ENCODE results near the gene CCDC192. TPM values are rescaled to one million over a fixed set of nuclear protein-coding genes. Genes with fewer than 3 reads are reported as not detected.

CCDC192 gene
- total and polyA plus RNA-seq, 4 donors, result 0.50 to 1.6 (median 1.0) TPM

DNA sequence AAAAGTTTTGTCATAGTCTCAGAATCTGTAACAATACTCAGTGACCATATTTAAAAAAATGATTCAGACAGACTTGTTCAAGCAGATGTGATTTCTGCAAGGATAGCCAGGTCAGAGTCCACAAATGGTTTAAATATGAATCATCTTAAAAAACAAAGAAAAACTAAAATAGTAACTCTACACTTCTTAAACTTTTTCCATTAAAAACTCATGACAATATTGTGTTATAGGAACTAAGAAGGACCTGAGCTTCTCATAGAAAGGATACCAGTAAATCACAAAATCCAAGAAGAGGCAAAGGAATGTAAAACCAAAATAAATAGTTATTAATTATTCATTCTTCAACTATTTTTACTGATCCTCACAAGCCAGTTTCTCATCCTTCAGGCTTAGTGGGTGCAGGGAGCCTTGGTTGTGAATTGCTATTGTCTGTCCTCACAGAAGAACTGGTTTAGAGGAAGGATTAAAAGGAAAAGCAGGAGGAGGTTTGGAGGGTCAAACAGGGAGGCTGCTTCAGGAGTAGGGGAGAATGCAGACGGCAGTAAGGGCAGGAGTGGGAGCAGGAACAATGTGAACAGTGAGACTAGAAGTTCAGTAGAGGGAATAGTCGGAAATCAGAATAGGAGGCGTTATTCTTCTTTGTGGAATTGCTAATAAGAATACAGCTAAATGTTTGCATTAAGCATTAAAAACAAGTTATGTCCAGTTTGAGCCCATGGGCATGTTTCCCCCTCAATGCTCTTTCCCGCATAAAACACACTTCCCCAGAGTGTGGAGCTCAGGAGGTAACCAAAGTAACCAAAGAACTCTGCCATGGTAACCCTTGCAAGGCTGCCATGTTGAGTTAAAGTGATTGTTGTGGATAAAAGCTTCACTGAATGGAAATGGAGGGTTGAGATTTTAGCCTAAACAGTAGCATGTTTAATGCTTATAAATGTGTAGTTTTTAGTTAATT, 110.7 kb downstream of the CCDC192 start:
- no peaks in the 10 kb centered on the region for H3K4me1 ChIP-seq (ENCODE audit: control insufficient read depth, insufficient read depth, low read length)
- peak in 2 of 6 donors; percentile 9 to 43 for DNase-seq (ENCODE audit: low read depth in 4 of 6, low spot score in 6 of 6)
- H3K27ac ChIP-seq (ENCODE audit: low read depth, low read length), result no peak overlapping the region
- H3K4me3 ChIP-seq (ENCODE audit: low read depth, low read length), result no peak overlapping the region
- WGBS (ENCODE audit: insufficient coverage), result no CpG with 5 or more reads among the region's 4 CpGs
- no peaks in the 10 kb centered on the region for H3K36me3 ChIP-seq (ENCODE audit: control insufficient read depth, insufficient read depth, low read length)
- H3K9me3 ChIP-seq (ENCODE audit: control insufficient read depth, insufficient read depth, low read length), result no peaks in the 10 kb centered on the region
- H3K27me3 ChIP-seq (ENCODE audit: control insufficient read depth, insufficient read depth, low read length), result no peaks in the 10 kb centered on the region

DNA sequence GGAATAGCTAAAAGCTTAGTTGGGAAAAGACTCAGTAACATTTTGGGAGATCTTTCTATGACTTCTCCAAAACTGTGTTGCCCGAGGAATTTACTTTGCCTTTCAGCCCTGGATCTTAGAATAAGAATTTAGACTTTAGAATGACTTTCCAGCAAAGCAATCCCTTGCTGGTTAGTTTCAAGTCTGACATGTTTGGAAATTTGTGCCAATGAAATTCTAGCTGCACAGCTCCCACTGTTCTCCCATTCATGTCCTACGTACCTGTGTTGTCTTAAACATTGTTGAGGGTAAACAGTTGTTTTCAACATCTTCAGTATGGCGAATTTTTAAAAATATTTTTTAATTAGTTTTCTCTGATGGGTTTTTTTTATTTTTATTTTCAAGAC, 111.4 kb downstream of the CCDC192 start:
- WGBS (ENCODE audit: insufficient coverage), result no CpG with 5 or more reads among the region's 3 CpGs
- no peak for DNase-seq (ENCODE audit: low read depth in 4 of 6, low spot score in 6 of 6)
- no peak overlapping the region for H3K4me3 ChIP-seq (ENCODE audit: low read depth, low read length)
- no peaks in the 10 kb centered on the region for H3K27me3 ChIP-seq (ENCODE audit: control insufficient read depth, insufficient read depth, low read length)
- H3K36me3 ChIP-seq (ENCODE audit: control insufficient read depth, insufficient read depth, low read length), result no peaks in the 10 kb centered on the region
- no peaks in the 10 kb centered on the region for H3K9me3 ChIP-seq (ENCODE audit: control insufficient read depth, insufficient read depth, low read length)
- no peak overlapping the region for H3K27ac ChIP-seq (ENCODE audit: low read depth, low read length)
- H3K4me1 ChIP-seq (ENCODE audit: control insufficient read depth, insufficient read depth, low read length), result no peaks in the 10 kb centered on the region

DNA sequence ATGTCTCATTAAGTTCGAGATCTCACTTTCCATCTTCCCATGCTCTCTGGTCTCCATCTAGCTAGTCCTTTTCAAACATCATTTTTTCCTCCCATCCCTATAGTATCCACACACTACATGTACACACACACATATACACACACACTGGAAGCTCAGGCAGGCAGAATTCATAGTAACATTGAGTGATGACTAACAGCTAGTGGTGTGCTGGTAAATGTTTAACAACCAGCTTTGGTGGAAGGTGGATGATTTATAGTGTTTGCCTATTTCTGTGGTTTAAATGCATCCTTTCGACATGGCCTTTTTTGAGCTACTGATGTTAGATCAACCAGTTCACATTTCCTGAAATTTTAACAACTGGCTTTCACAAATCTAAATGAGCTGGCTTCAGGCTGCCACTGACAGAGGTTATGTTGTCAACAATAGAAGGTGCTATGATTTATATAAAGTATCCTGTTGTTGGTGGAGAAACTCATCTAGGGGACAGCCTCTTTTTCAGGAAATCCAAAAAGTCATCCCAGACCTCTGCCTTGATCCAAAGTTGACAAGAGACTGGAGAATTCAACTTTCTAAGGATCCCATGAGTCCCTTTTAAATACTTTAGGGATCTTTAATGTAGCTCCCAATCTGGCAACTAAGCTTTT, 117.8 kb downstream of the CCDC192 start:
- WGBS (ENCODE audit: insufficient coverage), result no CpG with 5 or more reads among the region's 2 CpGs
- Histone ChIP-seq H3K27ac (ENCODE audit: low read depth, low read length) (no peak overlapping the region), H3K4me3 (ENCODE audit: low read depth, low read length) (no peak overlapping the region), H3K9me3 (ENCODE audit: control insufficient read depth, insufficient read depth, low read length) (no peaks in the 10 kb centered on the region), H3K36me3 (ENCODE audit: control insufficient read depth, insufficient read depth, low read length) (no peaks in the 10 kb centered on the region), H3K27me3 (ENCODE audit: control insufficient read depth, insufficient read depth, low read length) (no peaks in the 10 kb centered on the region), H3K4me1 (ENCODE audit: control insufficient read depth, insufficient read depth, low read length) (no peaks in the 10 kb centered on the region)
- DNase-seq (ENCODE audit: low read depth in 4 of 6, low spot score in 6 of 6), result no peak

DNA sequence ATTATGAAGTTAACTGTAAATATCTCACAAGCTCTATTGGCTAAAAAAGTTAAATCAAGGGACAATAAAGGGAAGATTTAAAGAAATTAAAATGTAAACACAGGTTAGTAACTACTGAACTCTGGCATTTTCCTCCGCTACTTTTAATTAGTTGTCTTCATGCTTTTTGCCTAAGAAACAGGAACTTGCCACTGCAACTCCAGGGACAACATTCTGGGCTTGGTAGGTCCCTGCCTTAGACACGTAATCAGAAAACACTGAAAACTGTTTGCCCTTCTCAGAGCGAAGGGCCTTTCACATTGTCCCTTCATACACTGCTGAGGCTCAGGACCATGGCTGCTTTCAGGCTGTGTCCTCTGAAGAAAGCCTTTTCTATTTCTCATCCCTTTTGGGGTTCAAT, 118.7 kb downstream of the CCDC192 start:
- WGBS (ENCODE audit: insufficient coverage), result 85% methylated on average over 3 of the region's 3 CpGs
- DNase-seq (ENCODE audit: low read depth in 4 of 6, low spot score in 6 of 6), result no peak
- H3K27ac ChIP-seq (ENCODE audit: low read depth, low read length), result no peak overlapping the region

DNA sequence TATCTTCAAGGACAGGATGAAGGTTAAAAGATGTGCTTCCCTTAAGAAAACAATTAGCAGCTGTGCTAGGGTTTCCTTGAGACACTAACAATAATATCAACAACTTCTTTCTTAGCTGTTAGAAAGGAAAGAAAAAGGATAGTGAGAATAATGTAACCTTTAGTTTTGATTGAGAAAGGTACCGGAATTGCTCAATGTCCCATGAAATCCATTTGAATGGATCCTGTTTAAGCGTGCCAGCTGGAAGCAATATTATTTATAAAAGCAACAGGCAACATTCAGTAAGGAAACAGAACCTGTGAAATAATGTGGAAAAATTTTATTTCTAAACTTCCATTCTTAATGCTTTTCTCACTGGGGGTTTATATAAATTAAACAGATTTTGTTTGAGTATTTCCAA, 120.9 kb downstream of the CCDC192 start:
- peak in 2 of 6 donors; percentile 32 to 33 for DNase-seq (ENCODE audit: low read depth in 4 of 6, low spot score in 6 of 6)
- Histone ChIP-seq H3K4me1 (ENCODE audit: control insufficient read depth, insufficient read depth, low read length) (no peaks in the 10 kb centered on the region), H3K4me3 (ENCODE audit: low read depth, low read length) (no peak overlapping the region), H3K27ac (ENCODE audit: low read depth, low read length) (no peak overlapping the region), H3K9me3 (ENCODE audit: control insufficient read depth, insufficient read depth, low read length) (no peaks in the 10 kb centered on the region), H3K27me3 (ENCODE audit: control insufficient read depth, insufficient read depth, low read length) (no peaks in the 10 kb centered on the region), H3K36me3 (ENCODE audit: control insufficient read depth, insufficient read depth, low read length) (no peaks in the 10 kb centered on the region)
- WGBS (ENCODE audit: insufficient coverage), result no CpG with 5 or more reads among the region's 2 CpGs

More for the DNA sequence above, 118.7 kb downstream of the CCDC192 start:
- H3K27me3 ChIP-seq (ENCODE audit: control insufficient read depth, insufficient read depth, low read length), result no peaks in the 10 kb centered on the region
- H3K4me1 ChIP-seq (ENCODE audit: control insufficient read depth, insufficient read depth, low read length), result no peaks in the 10 kb centered on the region
- no peaks in the 10 kb centered on the region for H3K36me3 ChIP-seq (ENCODE audit: control insufficient read depth, insufficient read depth, low read length)
- no peaks in the 10 kb centered on the region for H3K9me3 ChIP-seq (ENCODE audit: control insufficient read depth, insufficient read depth, low read length)
- no peak overlapping the region for H3K4me3 ChIP-seq (ENCODE audit: low read depth, low read length)

DNA sequence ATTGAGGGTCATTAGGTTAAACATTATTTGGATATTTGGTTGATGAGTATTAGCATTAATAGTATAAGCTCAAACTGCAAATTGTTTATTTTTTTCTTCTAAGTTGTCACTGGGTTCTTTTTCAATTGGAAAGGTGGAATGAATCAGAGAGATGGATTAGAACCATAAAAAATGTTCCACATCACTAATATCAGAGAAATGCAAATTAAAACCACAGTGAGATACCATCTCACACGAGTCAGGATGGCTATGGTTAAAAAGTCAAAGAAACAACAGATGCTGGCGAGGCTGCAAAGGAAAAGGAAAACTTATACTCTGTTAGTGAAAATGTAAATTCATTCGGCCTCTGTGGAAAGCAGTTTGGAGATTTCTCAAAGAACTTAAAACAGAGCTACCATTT, 122.8 kb downstream of the CCDC192 start:
- no peak for DNase-seq (ENCODE audit: low read depth in 4 of 6, low spot score in 6 of 6)
- Histone ChIP-seq H3K4me3 (ENCODE audit: low read depth, low read length) (no peak overlapping the region), H3K9me3 (ENCODE audit: control insufficient read depth, insufficient read depth, low read length) (no peaks in the 10 kb centered on the region), H3K36me3 (ENCODE audit: control insufficient read depth, insufficient read depth, low read length) (no peaks in the 10 kb centered on the region), H3K4me1 (ENCODE audit: control insufficient read depth, insufficient read depth, low read length) (no peaks in the 10 kb centered on the region), H3K27ac (ENCODE audit: low read depth, low read length) (no peak overlapping the region), H3K27me3 (ENCODE audit: control insufficient read depth, insufficient read depth, low read length) (no peaks in the 10 kb centered on the region)
- no CpG with 5 or more reads among the region's 3 CpGs for WGBS (ENCODE audit: insufficient coverage)

DNA sequence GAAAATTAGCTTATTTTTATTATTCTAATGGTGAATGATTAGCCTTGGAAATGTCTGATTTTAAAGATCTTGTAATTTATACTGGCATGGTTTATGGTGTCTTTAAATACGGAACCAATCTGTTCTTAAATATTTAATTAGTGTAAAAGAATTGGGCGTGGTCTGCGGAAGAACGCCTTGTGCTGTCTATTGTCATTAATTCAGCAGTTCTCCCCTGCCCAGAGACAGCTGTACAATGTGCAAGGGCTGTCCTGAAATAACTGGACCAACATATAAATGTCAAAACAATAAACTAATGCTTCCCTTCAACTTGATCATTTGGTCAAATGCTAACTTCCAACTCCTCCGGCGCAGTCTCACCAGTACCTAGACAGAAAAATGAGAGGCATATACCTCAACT, 124.3 kb downstream of the CCDC192 start:
- Histone ChIP-seq H3K27ac (ENCODE audit: low read depth, low read length) (no peak overlapping the region), H3K36me3 (ENCODE audit: control insufficient read depth, insufficient read depth, low read length) (no peaks in the 10 kb centered on the region), H3K4me1 (ENCODE audit: control insufficient read depth, insufficient read depth, low read length) (no peaks in the 10 kb centered on the region), H3K27me3 (ENCODE audit: control insufficient read depth, insufficient read depth, low read length) (no peaks in the 10 kb centered on the region), H3K4me3 (ENCODE audit: low read depth, low read length) (no peak overlapping the region), H3K9me3 (ENCODE audit: control insufficient read depth, insufficient read depth, low read length) (no peaks in the 10 kb centered on the region)
- DNase-seq (ENCODE audit: low read depth in 4 of 6, low spot score in 6 of 6), result no peak
- 93% methylated on average over 2 of the region's 6 CpGs for WGBS (ENCODE audit: insufficient coverage)

DNA sequence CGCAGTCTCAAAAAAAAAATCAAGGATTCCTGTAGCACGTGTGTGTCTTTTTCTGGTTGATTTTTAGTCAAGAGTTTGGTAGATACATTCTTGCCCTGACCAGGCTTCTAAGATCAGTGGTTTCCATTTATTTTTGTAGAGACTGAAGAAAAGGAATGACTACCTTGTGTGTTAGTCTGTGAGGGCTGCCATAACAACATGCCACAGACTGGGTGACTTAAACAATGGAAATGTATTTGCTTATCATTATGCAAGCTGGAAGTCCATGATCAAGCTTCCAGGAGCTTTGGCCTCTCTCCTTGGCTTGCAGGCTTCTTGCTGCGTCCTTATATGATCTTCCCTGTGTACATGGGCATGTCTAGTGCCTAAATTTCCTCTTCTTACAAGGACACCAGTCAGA, 127.0 kb downstream of the CCDC192 start:
- no peaks in the 10 kb centered on the region for H3K4me1 ChIP-seq (ENCODE audit: control insufficient read depth, insufficient read depth, low read length)
- 96% methylated on average over 3 of the region's 3 CpGs for WGBS (ENCODE audit: insufficient coverage)
- H3K9me3 ChIP-seq (ENCODE audit: control insufficient read depth, insufficient read depth, low read length), result no peaks in the 10 kb centered on the region
- H3K36me3 ChIP-seq (ENCODE audit: control insufficient read depth, insufficient read depth, low read length), result no peaks in the 10 kb centered on the region
- no peak for DNase-seq (ENCODE audit: low read depth in 4 of 6, low spot score in 6 of 6)
- H3K27ac ChIP-seq (ENCODE audit: low read depth, low read length), result no peak overlapping the region
- H3K4me3 ChIP-seq (ENCODE audit: low read depth, low read length), result no peak overlapping the region
- no peaks in the 10 kb centered on the region for H3K27me3 ChIP-seq (ENCODE audit: control insufficient read depth, insufficient read depth, low read length)

DNA sequence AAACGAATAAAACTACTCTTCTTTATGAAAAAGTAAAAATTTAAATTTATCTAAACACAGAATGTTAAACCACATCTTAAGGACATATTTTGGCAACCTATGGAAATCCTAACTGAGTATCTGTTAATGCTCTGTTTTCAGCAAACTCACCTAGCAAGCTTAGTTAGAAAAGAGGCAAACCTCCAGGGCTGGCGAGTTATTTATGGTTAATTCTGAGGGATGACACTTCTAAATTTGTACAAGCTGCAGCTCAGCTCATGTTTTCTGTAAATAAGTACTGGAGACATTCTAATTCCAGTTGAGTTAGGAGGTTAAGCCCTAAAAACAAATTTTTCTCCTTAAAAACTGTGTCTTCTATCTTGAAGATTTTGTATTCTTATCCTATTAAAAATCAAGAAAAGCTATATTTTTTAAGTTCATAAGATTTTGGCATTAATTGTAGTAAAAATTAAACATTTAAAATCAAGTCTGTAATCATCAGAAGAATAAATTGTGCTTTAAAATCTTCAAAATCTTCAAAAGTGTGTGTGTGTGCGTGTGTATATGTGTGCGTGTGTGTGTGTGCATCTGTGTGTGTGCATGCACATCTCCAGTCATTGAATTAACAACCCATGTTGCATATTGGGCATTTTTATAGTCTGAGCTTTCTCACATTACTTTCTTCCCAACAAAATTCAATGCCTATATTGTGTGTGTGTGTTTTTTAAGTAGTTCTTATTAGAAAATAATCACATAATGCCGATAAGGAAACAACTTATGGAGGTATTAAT, 127.8 kb downstream of the CCDC192 start:
- Histone ChIP-seq H3K4me3 (ENCODE audit: low read depth, low read length) (no peak overlapping the region), H3K9me3 (ENCODE audit: control insufficient read depth, insufficient read depth, low read length) (peaks cover 1% of the 10 kb centered on the region), H3K4me1 (ENCODE audit: control insufficient read depth, insufficient read depth, low read length) (no peaks in the 10 kb centered on the region), H3K27me3 (ENCODE audit: control insufficient read depth, insufficient read depth, low read length) (no peaks in the 10 kb centered on the region), H3K36me3 (ENCODE audit: control insufficient read depth, insufficient read depth, low read length) (no peaks in the 10 kb centered on the region), H3K27ac (ENCODE audit: low read depth, low read length) (no peak overlapping the region)
- DNase-seq (ENCODE audit: low read depth in 4 of 6, low spot score in 6 of 6), result no peak
- no CpG with 5 or more reads among the region's 5 CpGs for WGBS (ENCODE audit: insufficient coverage)
